Bronchial epithelial cell (primary cell): ENCODE measurements around the gene IRX1. TPM values are rescaled to one million over a fixed set of nuclear protein-coding genes. Genes with fewer than 3 reads are reported as not detected.

Source experiments
- DNase-seq: peaks from one replicate; pipeline ENCODE4 v3.0.0-alpha.2; 2010; ENCODE audit warnings: low read depth
- FAIRE-seq: peaks from 2 replicates; lab custom pipeline; 2011; peaks lifted over from hg19 to GRCh38; lab: Jason Lieb, UNC
- H3K27me3 ChIP-seq: 2 replicates; pipeline ENCODE4 v1.5.1; 2011; ENCODE audit warnings: low read length; ENCODE audit not compliant: control insufficient read depth, insufficient read depth
- H3K36me3 ChIP-seq: 2 replicates; pipeline ENCODE4 v1.5.1; 2011; ENCODE audit warnings: low read length; ENCODE audit not compliant: control insufficient read depth, insufficient read depth
- H3K4me3 ChIP-seq: 2 replicates; pipeline ENCODE4 v1.5.1; 2011; ENCODE audit warnings: mild to moderate bottlenecking, low read depth, low read length, control low read depth
- CTCF ChIP-seq: IDR thresholded peaks from 2 replicates; pipeline ENCODE4 v1.5.1; 2011; ENCODE audit warnings: mild to moderate bottlenecking, moderate library complexity, low read length, control low read depth, inconsistent platforms; ENCODE audit not compliant: insufficient read depth, severe bottlenecking
- total RNA-seq: library from RNA; depleted of rRNA; stranded (reverse); fragments of >200 nt; gene quantifications from 2 replicates; pipeline ENCODE4 v1.2.1, GENCODE V29; 2014

The IRX1 gene
- total RNA-seq, 1 donor from 2014 or later: 15.3 TPM

- Histone ChIP-seq H3K4me3 (no peak overlapping the region), H3K27me3 (peaks cover 12% of the 10 kb centered on the region), H3K36me3 (no peaks in the 10 kb centered on the region)
- DNase-seq: no peak
- no peak for FAIRE-seq
- TF ChIP-seq CTCF: no peak
These were observed 5.3 kb upstream of the IRX1 start for GRCh38 chr5:3590161-3590966.

DNA sequence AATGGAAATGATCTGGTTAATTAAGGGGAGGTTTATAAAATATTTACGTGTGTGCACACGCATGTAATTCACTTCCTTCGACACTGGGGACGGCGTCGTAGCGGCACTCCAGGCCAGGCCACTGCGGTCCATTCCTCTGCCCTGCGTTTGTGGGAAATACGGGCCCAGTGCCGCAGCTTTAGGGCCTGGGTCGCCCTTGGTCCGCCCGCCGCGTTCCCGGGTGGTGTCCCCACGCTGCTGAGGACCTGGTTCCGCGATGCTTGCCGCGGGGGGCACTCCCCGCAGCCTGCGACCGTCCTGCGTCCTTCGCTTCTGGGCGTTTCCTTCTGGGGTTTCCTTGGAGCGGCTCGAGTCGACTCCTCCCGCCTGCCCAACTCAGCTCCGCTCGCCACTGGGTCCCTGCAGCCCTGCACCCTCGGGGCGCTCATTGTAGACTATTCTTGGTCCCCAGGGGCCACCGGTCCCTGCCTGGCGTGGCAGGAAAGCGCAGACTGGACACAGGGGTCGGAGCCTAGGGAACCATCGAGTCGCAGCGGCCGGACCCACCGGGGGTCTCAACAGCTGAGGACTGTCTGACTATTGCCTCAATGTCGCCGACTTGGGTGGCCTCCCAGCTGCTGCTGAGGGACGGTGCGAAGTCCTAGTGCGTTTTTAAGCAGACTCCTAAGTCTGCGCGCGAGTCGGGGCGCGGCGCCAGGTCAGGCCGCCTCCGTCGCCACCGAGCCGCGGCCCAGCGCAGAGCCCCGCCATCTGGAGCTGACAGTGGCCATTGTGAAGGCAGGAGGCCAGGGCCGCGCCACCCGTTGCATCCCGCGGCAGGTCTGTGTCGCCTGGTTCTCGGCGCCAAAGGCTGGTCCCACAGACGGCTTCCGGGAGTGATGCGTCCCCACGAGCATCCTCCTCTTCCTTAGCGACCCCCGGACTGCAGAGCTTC, 4.4 kb upstream of the IRX1 start:
- DNase-seq: no peak
- no peak for TF ChIP-seq CTCF
- no peak for FAIRE-seq

DNA sequence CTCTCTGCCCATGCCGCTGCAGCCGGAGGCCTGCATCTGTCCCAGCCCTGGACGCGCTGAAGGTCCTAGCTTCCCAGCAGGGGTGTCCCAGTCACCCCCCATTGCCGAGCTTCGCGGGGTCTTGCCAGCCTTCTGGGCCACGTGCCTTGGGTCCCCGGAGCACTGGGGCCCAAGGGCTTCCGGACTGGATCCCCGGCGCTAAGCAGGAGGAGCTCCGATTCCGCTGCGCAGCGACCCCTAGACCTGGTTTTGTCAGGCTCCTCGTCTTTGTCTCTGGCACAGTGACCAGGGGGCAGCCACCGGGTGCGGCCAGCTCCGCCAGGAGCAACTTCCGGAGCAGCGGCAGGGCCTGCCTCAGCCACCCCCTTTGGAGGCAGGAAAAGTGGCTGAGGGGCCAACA, 3.3 kb upstream of the IRX1 start:
- FAIRE-seq (no peak), DNase-seq (no peak)
- no peak for TF ChIP-seq CTCF
- no peak overlapping the region for H3K4me3 ChIP-seq
- peaks cover 12% of the 10 kb centered on the region for H3K27me3 ChIP-seq
- H3K36me3 ChIP-seq: no peaks in the 10 kb centered on the region

More for the DNA sequence above, 4.4 kb upstream of the IRX1 start:
- peaks cover 12% of the 10 kb centered on the region for H3K27me3 ChIP-seq
- peak overlapping the region; percentile 12 for H3K4me3 ChIP-seq
- H3K36me3 ChIP-seq: no peaks in the 10 kb centered on the region

- peaks cover 12% of the 10 kb centered on the region for H3K27me3 ChIP-seq
- H3K4me3 ChIP-seq: no peak overlapping the region
- no peak for FAIRE-seq
These were observed 1.7 kb upstream of the IRX1 start for GRCh38 chr5:3593771-3594509.

More at GRCh38 chr5:3593771-3594509, 1.7 kb upstream of the IRX1 start:
- TF ChIP-seq CTCF: no peak
- no peak for DNase-seq
- no peaks in the 10 kb centered on the region for H3K36me3 ChIP-seq
